Peyer's patch (tissue), 4 donors: ENCODE results near the gene VMAC. TPM values are rescaled to one million over a fixed set of nuclear protein-coding genes. Genes with fewer than 3 reads are reported as not detected.

ENCODE experiments used
- DNase-seq, 3 donors: peaks; one replicate each; pipeline ENCODE4 v3.0.0-alpha.2; 2017 to 2019
- H3K27ac ChIP-seq, 4 donors: fragments of 200-600 bp; sonication (generic); one replicate each; pipeline ENCODE4 v1.5.1; 2016 to 2019
- H3K27me3 ChIP-seq, 2 donors: fragments of 200-600 bp; sonication (generic); one replicate each; pipeline ENCODE4 v1.5.1; 2019
- H3K36me3 ChIP-seq, 3 donors: fragments of 200-600 bp; sonication (generic); one replicate each; pipeline ENCODE4 v1.5.1; 2016 to 2019
- H3K4me1 ChIP-seq, 4 donors: fragments of 200-600 bp; sonication (generic); one replicate each; pipeline ENCODE4 v1.5.1; 2016 to 2019
- H3K4me3 ChIP-seq, 4 donors: fragments of 200-600 bp; sonication (generic); 1 replicate in 3 of 4; 2 replicates in 1 of 4; pipeline ENCODE4 v1.5.1; 2016 to 2019; ENCODE audit warnings: mild to moderate bottlenecking in 1 of 4
- H3K9me3 ChIP-seq, 4 donors: fragments of 200-600 bp; sonication (generic); one replicate each; pipeline ENCODE4 v1.5.1; 2016 to 2019; ENCODE audit warnings: mild to moderate bottlenecking in 1 of 4
- CTCF ChIP-seq, 6 experiments: fragments of 450-650 bp in 4 of 6; fragments of 200-600 bp in 2 of 6; sonication (generic) in 1 of 6; IDR thresholded peaks; one replicate each; pipeline ENCODE4 v1.5.1; 2017 to 2019; ENCODE audit warnings: antibody characterized with exemption in 6 of 6, mild to moderate bottlenecking in 3 of 6, moderate library complexity in 1 of 6
- POLR2A ChIP-seq, 2 donors: fragments of 450-650 bp; IDR thresholded peaks; one replicate each; pipeline ENCODE4 v1.5.1; 2017; ENCODE audit warnings: antibody characterized with exemption in 2 of 2, mild to moderate bottlenecking in 2 of 2, moderate library complexity in 2 of 2
- total RNA-seq, 4 donors: library from RNA; depleted of rRNA; stranded (reverse); fragments of >200 nt; gene quantifications; one replicate each; pipeline ENCODE4 v1.1.0, GENCODE V29; 2016

Gene VMAC
- total RNA-seq, 4 donors from 2014 or later: 9.6 to 24.8 (median 18.4) TPM

- Histone ChIP-seq H3K27me3 (no peaks in the 10 kb centered on the region), H3K36me3 (peaks cover 0 to 26% (median 0%) of the 10 kb centered on the region in 3 donors), H3K9me3 (no peaks in the 10 kb centered on the region), H3K4me3 (no peak overlapping the region), H3K4me1 (peaks cover 0 to 20% (median 0%) of the 10 kb centered on the region in 4 donors), H3K27ac (no peak overlapping the region)
- no peak for TF ChIP-seq POLR2A (IDR thresholded peaks at IDR 0.05)
- TF ChIP-seq CTCF (IDR thresholded peaks at IDR 0.05): peak in 4 of 6 experiments; percentile 55 to 89 (median 78)
- DNase-seq: peak in 2 of 3 donors; percentile 69 to 71
Measured at GRCh38 chr19:5891938-5892771, 12.5 kb upstream of the VMAC start.

- H3K4me1 ChIP-seq: peaks cover 0 to 20% (median 0%) of the 10 kb centered on the region in 4 donors
Measured at GRCh38 chr19:5892772-5893275, 11.8 kb upstream of the VMAC start.

GRCh38 chr19:5893296-5893903 is 11.3 kb upstream of the VMAC start:
- DNase-seq: no peak
- Histone ChIP-seq H3K27me3 (no peaks in the 10 kb centered on the region), H3K9me3 (no peaks in the 10 kb centered on the region), H3K4me1 (peaks cover 0 to 20% (median 0%) of the 10 kb centered on the region in 4 donors), H3K36me3 (peaks cover 0 to 29% (median 0%) of the 10 kb centered on the region in 3 donors), H3K27ac (no peak overlapping the region), H3K4me3 (no peak overlapping the region)
- TF ChIP-seq POLR2A (IDR thresholded peaks at IDR 0.05) (no peak), CTCF (IDR thresholded peaks at IDR 0.05) (no peak)

More at GRCh38 chr19:5892772-5893275, 11.8 kb upstream of the VMAC start:
- Histone ChIP-seq H3K36me3 (peaks cover 0 to 29% (median 0%) of the 10 kb centered on the region in 3 donors), H3K27ac (no peak overlapping the region), H3K9me3 (no peaks in the 10 kb centered on the region), H3K27me3 (no peaks in the 10 kb centered on the region), H3K4me3 (no peak overlapping the region)
- DNase-seq: no peak
- TF ChIP-seq CTCF (IDR thresholded peaks at IDR 0.05): no peak
- TF ChIP-seq POLR2A (IDR thresholded peaks at IDR 0.05): no peak

- Histone ChIP-seq H3K4me3 (no peak overlapping the region), H3K4me1 (peaks cover 0 to 20% (median 0%) of the 10 kb centered on the region in 4 donors), H3K27ac (no peak overlapping the region), H3K9me3 (no peaks in the 10 kb centered on the region), H3K27me3 (no peaks in the 10 kb centered on the region), H3K36me3 (peaks cover 0 to 29% (median 0%) of the 10 kb centered on the region in 3 donors)
- TF ChIP-seq POLR2A (IDR thresholded peaks at IDR 0.05) (no peak), CTCF (IDR thresholded peaks at IDR 0.05) (no peak)
- no peak for DNase-seq
Measured at GRCh38 chr19:5893907-5894703, 10.6 kb upstream of the VMAC start.

- H3K9me3 ChIP-seq: no peaks in the 10 kb centered on the region
- TF ChIP-seq CTCF (IDR thresholded peaks at IDR 0.05) (no peak), POLR2A (IDR thresholded peaks at IDR 0.05) (no peak)
- DNase-seq: no peak
- no peak overlapping the region for H3K4me3 ChIP-seq
- peaks cover 0 to 31% (median 0%) of the 10 kb centered on the region in 3 donors for H3K36me3 ChIP-seq
- no peaks in the 10 kb centered on the region for H3K27me3 ChIP-seq
- H3K4me1 ChIP-seq: peaks cover 0 to 14% (median 0%) of the 10 kb centered on the region in 4 donors
- H3K27ac ChIP-seq: no peak overlapping the region
Measured at GRCh38 chr19:5894704-5895349, 9.8 kb upstream of the VMAC start.
